Stimulated activated CD4-positive, alpha-beta T cell treated with anti-CD3 and anti-CD28 coated beads, Interleukin-1b, Interleukin-23, amount 100 ng/mL, for 4 hours (primary cell): Measurements from ENCODE around the gene TBC1D5.

Experiments used
- DNase-seq, 2 donors: peaks; one replicate each; pipeline ENCODE4 v3.0.0-alpha.2; 2020; ENCODE audit warnings: low read depth in 2 of 2

TBC1D5 gene

DNA sequence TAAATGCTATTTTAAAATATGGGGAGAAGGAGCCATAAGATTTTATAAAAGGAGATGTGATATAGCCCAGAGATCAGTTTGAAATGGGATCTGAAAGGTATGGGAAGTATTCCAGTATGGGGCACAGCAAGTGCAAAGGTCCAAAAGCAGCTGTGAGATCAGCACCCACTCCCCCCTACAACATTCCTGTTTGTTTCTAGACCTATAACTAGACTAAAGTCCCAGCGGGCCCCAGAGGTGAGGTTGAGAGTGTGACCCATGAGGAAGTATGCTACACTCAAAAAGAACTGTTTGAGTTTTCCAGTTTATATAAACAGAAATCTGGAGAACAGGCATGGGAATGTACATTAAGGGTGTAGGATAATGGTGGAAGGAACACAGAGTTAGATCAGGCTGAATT lies 152.5 kb downstream of the TBC1D5 start:
- DNase-seq, result no peak

DNA sequence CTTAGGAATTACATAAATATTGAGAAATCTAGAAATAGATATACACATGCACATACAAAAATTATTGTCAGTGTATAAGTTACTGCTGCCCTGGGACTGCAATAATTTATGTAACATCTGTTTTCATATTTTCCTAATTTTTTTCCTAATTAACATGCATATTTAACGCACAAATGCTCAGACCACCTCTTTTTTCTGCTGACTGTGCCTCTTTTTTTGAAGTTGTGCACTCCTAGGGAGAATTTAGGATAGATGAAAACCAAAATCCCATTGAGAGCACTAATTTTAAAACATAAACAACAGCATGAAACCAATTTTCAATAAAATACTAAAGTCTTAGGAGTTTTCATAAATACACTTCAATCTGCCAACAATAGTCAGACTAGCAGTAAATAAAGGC lies 154.0 kb downstream of the TBC1D5 start:
- DNase-seq, result no peak

DNA sequence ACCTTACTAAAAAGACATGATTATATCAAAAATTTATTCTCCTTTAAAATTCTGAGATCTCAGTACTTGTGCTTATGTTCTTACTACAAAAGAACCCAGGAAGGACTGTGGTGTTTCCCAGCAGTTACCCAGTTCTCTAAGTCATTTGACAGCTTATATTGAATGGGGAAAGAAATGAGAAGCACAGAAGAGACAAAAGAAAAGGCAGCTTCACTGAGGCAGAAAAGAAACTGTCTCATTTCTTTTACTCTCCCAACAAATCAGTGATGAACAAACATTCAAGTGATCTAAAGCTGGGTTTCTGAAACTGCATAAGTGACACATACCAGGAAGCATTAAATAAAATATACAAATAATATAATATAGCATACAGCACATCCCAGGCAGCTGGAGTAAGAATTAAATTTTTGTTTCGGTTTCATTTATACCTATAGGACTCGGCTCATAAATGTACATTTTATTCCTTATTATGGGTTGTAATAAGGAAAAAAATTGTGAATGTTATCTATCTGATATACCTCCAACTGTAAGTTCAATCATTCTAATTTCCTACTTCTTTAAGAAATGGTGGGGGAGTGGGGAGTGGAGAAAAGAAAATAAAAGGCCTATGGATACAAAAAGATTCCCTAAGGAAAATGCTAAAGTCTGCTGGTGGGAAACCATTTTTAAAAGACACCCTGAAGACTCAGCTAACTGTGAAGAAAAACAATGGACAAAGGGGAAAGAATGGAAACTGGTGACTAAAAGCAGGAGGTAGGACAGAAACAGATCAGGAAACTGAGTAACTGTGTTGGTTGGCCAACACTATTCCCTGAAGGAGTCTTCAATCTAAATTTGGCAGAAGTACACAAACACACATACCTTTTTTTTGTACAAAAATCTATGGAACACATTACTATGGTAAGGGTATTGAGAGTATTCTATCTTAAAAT lies 156.8 kb downstream of the TBC1D5 start:
- DNase-seq, result no peak

DNA sequence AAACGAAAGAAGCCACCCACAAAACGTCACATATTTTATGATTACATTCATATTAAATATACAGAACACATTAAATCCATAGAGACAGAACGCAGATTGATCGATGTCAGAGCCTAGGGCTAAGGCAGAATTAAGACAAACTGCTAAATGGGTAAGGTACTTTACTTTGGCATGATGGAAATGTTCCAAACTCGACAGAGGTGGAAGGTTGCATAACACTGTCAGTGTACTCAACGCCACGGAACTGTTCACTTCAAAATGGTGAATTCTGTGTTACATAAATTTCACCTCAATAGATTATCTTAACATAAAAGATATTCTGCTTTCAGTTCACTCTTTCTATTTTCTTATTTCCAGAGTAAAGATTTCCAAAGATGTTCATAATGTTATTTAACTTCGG lies 158.4 kb downstream of the TBC1D5 start:
- DNase-seq, result no peak

DNA sequence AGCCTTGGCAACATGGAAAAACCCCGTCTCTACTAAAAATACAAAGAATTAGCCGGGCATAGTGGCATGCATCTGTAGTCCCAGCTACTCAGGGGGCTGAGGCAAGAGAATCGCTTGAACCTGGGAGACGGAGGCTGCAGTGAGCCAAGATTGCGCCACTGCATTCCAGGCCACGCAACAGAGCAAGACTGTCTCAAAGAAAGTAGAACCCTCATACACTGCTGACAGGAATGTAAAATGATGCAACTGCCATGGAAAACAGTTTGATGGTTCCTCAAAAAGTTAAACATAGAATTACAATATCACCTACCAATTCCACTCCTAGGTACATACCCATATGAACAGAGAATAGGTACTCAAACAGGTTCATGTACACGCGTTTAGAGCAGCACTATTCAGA lies 158.9 kb downstream of the TBC1D5 start:
- DNase-seq, result no peak

DNA sequence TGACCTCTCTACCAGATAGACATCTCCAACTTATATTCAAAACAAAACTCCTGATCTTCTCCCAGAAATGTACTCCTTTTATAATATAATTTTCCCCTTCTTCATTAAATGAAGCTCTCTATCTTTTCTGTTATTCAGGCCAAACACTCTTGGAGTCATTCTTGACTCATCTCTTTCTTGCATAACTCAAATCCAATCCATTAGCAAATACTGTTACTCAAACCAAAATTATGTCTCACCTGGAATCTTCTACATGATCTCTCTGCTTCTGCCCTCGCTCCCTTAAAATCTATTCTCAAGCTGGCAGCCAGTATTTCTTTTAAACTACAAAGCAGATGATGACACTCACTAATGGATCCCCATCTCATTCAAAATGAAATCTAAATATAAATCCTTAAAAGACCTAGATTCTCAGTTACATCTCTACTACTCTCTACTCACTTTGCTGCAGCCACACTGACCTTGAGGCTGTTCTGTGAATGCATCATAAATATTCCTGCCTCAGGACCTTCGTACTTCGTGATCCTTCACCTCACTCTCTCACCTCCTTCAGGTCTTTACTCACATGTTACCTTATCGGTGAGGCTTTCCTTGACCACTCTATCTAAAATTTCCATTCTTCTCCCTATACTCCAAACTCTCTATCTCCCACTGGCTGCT lies 160.9 kb downstream of the TBC1D5 start:
- no peak for DNase-seq

DNA sequence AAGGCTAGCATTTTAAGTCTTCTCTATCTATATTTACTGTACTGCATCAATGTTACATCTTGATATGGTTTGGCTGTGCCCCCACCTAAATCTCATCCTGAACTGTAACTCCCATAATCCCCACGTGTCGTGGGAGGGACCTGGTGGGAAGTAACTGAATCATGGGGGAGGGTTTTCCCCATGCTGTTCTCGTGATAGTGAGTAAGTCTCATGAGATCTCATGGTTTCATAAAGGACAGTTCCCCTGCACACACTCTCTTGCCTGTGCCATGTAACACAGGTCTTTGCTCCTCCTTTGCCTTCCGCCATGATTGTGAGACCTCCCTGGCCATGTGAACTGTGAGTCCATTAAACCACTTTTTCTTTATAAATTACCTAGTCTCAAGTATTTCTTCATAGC lies 161.5 kb downstream of the TBC1D5 start:
- no peak for DNase-seq

DNA sequence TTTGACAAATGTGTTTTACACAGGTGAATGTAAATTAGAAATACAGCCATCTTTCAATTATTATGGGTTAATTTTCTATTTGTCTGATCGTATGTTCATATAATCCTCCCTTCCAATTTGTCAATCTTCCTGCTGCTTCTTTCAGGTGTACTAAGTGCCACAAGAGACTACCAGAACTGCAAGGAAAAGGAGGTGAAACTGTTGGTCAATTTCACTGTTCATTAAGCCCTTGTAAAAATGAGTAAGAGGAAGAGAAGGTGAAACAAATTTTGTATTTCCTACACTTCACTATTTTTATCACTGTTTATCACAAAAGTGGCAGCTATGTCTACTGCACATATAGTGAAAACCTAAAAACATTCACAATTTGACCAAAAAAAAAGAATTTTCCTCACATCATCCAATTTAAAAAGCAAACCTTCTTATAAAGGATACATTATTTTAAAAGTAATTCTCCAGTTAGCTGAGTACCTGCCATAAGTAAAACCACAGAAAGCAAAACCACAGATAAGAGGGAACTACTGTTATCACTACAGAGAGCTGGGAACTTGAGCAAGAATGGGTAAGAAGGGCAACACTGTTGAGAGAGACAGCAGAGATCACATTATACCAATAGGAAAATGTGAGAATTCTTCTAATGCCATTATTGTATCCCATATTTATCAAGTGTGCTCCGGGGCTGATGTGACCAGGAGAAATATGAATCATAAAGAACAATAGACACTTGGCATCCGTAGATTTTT lies 163.0 kb downstream of the TBC1D5 start:
- DNase-seq, result no peak

DNA sequence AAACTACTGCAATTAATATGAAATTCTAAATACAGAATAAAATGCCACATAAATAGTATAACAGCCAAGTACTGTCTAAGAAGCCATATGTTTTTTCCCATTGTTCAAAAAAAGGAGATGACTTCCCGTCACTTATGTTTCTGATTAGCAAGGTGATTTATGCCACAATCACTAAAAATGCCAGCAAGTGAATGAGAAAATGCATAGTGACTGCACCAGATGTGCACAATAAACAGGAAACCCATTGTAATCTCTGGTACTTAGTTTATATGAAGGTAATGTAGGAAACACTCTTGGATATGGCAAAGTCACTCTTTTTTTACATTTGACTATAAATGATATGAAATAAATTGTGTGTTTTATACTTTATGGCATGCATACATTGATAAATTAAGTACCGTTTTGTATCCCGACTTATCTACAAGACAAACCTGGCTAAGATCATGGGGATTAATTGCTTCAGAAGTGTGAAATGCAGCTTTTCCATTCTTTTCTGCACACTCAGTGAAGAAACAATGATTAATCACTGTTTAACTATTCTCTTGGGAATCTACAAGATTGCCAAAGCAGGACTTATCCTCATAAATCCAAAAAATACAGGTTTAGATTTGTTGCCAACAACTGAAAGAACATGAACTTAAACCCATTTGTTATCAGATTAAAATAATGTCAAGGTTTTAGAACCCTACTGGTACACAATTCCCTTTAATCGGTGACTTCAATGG lies 164.5 kb downstream of the TBC1D5 start:
- no peak for DNase-seq

DNA sequence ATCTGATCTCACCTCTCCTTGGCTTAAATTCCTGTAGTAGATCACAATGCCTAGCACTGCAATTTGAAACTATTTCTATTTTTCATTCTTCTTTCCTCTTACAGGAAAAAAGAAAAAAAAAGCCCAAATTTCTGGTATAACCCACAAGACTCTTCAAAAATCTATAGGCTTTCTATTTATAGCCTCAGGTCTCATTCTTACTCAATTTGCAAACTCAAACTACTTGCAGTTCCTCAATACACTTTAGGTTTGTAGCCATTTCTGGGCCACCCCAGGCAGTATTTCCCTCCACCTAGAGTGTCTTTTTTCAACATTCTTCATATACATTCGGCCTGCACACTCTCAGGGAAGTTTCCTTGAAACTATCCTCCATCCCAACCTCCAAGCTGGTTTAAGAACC lies 169.0 kb downstream of the TBC1D5 start:
- DNase-seq, result no peak

DNA sequence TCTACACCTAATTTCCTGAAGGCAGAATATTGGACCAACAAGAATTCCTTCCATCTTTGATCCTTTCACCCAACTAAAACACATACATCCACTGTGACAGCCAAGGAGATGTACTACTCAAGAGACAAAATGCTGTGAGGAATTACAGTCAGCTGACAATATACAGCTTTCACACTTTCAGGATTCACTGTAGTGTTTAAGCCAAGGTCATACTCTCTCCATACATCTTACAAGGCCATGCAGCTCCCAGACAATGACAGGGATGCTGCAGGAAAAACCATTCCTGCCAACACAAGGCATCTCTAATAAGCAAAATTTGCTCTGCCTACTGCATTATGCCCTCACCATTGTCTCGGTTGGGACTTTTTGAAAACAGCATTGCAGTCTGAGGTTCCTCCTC lies 170.7 kb downstream of the TBC1D5 start:
- no peak for DNase-seq

DNA sequence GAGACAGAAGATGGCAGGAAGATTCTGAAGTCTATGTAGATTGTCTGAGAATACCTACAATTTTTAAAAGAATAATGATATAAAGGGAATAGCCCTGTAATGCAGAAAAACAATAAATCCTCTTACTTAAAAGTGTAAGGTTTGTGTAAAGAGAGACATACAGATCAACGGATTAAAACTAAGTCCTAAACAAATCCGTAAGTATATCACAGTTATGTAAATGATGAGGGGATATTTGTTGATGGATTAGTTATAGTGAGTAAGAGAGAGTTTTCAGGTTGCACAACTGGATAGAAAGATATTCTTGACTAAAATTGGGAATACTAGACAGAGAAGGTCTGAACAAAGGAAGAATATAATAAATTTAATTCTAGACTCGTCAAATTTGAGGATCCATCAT lies 179.6 kb downstream of the TBC1D5 start:
- DNase-seq, result no peak

DNA sequence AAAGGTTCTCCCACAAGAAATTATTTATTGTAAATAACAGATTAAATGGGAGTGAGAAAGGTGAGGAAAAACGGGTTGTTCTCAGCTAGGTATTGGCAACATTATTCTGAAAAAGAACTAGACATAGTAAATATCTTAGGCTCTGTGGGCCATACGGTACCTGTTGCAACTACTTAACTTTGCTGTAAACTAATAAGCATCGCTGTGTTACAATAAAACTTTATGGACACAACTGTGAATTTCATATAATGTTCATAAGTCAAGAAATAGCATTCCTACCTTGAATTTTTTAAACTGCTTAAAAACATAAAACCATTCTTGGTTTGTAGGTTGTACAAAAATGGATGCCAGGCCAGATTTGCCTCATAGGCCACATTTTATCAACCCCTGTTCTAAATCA lies 183.9 kb downstream of the TBC1D5 start:
- DNase-seq, result no peak

DNA sequence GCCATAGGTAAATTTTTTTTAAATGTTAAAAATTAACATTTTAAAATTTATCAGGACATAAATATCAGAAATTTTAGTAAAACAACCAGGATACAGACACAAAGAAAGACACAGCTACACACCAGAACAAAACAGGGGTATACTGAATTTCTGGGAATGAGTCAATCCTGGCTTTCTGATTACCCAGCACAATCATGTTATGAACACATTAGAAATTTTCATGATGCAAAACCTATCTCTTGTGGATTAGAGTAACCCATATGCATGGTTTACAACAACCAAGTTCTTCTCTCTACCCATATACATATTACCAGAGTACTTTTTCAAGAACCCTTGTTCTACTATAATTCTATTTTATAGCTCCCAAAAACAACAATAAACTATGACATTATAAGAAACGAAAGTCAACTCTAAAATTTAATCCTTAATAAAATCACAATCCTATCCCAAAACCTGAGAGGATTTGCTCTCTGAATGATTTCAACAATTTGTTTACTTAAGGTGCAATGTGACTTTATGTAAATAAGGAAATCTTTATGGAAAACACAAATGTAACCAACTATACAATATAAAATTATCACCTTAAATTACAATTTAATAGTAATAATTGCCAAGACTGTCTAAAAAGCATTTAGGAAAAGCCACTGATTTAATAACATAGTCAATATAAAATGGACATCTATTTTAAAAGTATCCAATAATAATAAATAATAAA lies 184.5 kb downstream of the TBC1D5 start:
- DNase-seq, result no peak

DNA sequence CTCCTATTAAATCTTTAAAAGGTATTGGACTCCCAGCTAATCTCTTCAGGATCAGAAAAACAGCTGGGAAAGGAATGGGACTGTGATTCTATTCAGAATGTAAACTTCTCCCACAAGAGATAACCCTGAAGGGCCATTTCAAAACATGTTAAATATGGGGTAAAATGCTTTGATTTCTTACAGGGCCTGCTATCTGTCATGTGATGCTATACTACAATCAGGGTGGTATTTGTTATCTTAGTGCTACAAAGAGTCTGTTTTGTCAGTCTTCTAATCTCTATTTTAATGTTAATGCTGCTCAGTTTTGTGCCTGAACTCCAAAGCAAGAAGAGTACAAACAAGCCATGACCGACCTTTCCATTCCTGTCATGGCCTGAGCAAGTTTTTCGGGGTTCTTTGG lies 186.9 kb downstream of the TBC1D5 start:
- DNase-seq, result no peak

DNA sequence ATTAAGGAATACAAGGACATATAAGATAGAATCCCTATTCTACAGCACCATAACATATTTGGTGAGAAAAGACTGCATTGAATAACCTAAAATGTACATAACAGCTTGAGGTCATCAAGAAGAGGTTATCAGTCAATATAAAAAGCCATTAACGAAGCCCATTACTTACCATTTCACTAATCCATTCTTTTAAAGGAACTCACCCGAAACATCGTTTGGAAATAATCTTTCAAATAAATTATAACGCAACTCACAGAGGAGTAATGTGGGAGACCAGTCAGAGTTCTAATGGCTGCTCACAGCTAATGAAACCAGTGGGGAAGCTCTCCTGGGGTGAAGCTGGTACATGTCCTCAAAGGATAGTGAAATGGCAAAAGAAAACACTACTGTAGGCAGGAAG lies 188.4 kb downstream of the TBC1D5 start:
- DNase-seq, result no peak

DNA sequence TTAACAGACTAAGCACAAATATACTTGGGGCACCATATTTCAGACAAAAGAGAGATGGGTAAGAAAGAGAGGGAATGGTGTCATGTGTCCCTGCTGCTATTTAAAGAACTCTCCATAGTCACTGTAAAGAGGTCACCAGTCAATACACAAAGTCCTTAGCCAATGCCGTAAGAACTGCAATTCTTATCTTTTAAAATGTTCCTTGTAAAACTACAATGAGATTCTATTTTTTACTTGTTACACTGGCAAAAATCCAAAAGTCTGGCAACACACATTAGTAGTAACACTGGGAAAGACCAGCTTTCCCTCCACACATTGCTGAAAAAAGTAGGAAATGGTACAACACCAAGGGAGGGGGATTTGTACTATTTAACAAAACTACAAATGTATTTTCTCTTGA lies 189.4 kb downstream of the TBC1D5 start:
- DNase-seq, result no peak

DNA sequence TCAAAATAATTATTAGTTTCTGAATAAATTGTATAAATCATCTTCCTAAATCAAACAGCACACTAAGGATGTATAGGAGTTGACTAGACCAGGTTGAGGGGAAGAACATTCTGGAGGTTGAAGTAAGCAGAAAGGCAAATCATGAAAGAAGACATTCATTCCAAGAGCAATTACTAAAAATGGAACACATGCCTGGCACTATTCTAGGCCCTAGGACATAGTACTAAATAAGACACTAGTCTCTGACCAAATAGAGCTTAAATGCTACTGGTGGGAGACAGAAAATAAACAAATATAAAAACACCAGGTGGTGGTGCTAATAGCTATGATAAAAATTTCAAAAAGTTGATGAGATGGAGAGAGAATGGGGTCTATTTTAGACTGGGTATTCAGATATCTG lies 190.1 kb downstream of the TBC1D5 start:
- no peak for DNase-seq

DNA sequence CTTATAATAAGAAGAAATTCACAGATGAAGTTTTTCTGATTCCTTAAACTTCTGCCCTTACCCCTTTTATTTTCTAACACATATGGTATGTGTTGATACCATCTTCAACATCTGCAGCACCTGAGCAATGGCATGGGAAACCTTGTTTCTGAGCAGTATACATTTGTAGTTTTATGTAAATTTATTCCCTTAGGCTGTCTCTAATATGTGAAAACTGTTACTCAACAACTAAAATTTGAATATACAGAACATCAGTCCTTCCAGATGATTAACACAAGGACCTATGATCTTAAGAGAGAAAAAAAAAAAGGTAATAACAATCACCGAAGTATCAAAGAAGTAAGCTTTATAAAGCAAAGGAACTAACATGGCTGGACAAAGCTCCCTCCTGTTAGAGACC lies 190.5 kb downstream of the TBC1D5 start:
- DNase-seq, result no peak

DNA sequence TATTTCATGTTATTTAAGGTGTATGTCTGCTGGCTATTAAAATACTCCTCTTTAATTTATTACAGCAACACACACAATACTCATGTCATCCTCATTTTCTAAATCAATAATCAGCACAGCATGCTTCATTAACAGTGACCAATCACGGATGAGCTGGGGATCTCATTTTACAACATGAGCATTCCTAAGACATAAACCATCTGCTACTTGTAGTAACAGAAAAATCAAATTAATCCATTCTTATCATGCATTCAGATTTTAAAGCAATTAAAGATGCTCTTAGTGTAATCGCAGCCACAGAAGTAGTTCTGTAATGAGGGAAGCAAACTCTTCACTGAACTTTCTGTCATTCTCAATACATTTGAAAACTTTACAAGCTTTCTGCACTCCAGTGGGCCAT lies 191.1 kb downstream of the TBC1D5 start:
- DNase-seq, result no peak

DNA sequence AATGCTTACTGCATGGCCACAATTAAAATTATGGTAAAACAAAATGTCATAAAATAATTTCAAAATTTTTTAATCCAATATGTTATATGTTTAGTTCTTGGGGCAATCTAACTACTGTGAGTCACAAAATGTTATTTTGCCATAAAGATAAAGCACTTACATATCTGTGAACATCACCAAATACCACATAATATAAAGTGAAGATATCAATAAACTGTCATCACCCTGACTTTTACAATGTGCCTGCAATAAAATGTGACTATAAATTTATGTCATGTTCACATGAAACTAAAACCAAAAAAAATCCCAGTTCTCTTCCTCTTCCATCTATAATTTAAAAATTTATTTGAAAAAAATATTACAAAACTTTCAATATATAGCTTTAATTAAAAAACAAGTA lies 191.8 kb downstream of the TBC1D5 start:
- no peak for DNase-seq
